Dermis lymphatic vessel endothelial cell (primary cell): ENCODE results near the gene GOLM1. TPM values are rescaled to one million over a fixed set of nuclear protein-coding genes. Genes with fewer than 3 reads are reported as not detected.

Experiments
- total RNA-seq: library from RNA; depleted of rRNA; stranded (reverse); fragments of >200 nt; gene quantifications from 2 replicates; pipeline ENCODE4 v1.2.1, GENCODE V29; 2014

The GOLM1 gene, protein sequence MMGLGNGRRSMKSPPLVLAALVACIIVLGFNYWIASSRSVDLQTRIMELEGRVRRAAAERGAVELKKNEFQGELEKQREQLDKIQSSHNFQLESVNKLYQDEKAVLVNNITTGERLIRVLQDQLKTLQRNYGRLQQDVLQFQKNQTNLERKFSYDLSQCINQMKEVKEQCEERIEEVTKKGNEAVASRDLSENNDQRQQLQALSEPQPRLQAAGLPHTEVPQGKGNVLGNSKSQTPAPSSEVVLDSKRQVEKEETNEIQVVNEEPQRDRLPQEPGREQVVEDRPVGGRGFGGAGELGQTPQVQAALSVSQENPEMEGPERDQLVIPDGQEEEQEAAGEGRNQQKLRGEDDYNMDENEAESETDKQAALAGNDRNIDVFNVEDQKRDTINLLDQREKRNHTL
- 12.2 and 26.6 TPM in 2 replicates for total RNA-seq

DNA sequence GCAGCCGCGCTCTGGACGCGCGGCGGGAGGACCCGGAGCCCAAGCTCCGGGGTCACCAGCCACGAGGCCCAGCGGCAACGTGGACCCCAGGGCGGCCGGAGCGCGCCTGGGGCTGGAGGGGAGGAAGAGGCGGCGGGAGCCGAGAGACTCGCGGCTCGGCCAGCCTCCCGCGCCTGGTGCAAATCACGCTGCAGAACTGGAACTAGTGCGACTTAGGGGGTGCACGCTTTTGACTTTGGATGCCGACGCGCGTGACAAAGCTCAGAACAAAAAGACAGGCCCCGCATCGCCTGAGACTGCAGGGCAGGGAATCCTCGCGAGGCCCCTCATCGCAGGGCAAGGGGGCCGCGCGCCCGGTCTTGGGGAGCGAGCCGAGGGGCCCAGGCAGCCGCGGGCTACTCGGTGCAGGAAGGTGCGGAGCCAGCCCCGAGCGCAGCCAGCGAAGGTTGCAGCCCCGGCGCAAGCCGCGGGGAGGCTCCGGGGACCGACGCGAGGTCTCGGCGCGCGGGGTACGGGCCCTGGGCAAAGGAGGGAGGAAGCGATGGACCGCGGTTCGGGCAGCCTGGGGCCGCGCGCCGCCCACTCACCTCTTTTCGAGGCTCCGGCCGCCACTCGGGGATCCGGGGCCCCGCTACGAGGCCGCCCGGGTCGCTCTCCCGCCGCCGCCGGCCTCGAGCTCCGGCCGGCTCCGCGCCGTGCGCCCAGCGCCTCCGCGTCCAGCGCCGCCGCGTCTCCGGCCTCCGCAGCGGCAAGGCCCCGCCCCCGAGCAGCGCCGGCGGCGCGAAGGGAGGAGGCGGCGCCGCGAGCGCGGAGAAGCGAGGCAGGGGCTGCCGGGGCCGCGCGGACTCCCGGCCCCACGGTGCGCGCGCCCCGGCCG lies at the start of gene GOLM1:
Gene GOLM1 (minus strand): TSS at position 735 of the 877 bp plus-strand sequence. CDS start 20,238 bp downstream, outside the sequence.

Other genes starting within 250 kb of the GOLM1 start
- 18.1 and 21.1 TPM in 2 replicates for gene NAA35, start 158.4 kb downstream of the GOLM1 start, total RNA-seq
- gene C9orf153, start 160.1 kb upstream of the GOLM1 start, total RNA-seq = under 0.01 and 0.34 TPM in 2 replicates
- gene ISCA1, start 183.0 kb upstream of the GOLM1 start, total RNA-seq = 33.1 and 39.7 TPM in 2 replicates